Astrocyte (in vitro differentiated cells and primary cell): ENCODE data around the gene IFNA13. TPM values are rescaled to one million over a fixed set of nuclear protein-coding genes. Genes with fewer than 3 reads are reported as not detected.

Experiments used
- DNase-seq: peaks from one replicate; pipeline ENCODE4 v3.0.0-alpha.2; 2010; ENCODE audit warnings: low read depth
- FAIRE-seq: peaks from 2 replicates; lab custom pipeline; 2011; peaks lifted over from hg19 to GRCh38; lab: Jason Lieb, UNC
- H2AFZ ChIP-seq: 2 replicates; pipeline ENCODE4 v1.6.0; 2012; ENCODE audit warnings: low read depth, low read length, inconsistent platforms
- H3K27ac ChIP-seq: 2 replicates; pipeline ENCODE4 v1.5.1; 2011; ENCODE audit warnings: low read depth, low read length, inconsistent platforms
- H3K27me3 ChIP-seq: 2 replicates; pipeline ENCODE4 v1.6.0; 2011; ENCODE audit warnings: low read length, inconsistent platforms; ENCODE audit not compliant: insufficient read depth
- H3K36me3 ChIP-seq: 2 replicates; pipeline ENCODE4 v1.5.1; 2011; ENCODE audit warnings: low read length, inconsistent platforms; ENCODE audit not compliant: insufficient read depth
- H3K4me1 ChIP-seq: 2 replicates; pipeline ENCODE4 v1.5.1; 2011; ENCODE audit warnings: low read length, inconsistent platforms; ENCODE audit not compliant: insufficient read depth
- H3K4me2 ChIP-seq: 2 replicates; pipeline ENCODE4 v1.6.0; 2012; ENCODE audit warnings: low read length, inconsistent platforms
- H3K4me3 ChIP-seq: 2 replicates; pipeline ENCODE4 v1.5.1; 2011; ENCODE audit warnings: low read depth, mild to moderate bottlenecking, low read length, inconsistent platforms; ENCODE audit not compliant: insufficient read depth
- H3K79me2 ChIP-seq: 2 replicates; pipeline ENCODE4 v1.6.0; 2012; ENCODE audit warnings: mild to moderate bottlenecking, low read length, inconsistent platforms; ENCODE audit not compliant: insufficient read depth
- H3K9ac ChIP-seq: 2 replicates; pipeline ENCODE4 v1.6.0; 2012; ENCODE audit warnings: mild to moderate bottlenecking, low read length, inconsistent platforms
- H3K9me3 ChIP-seq: 2 replicates; pipeline ENCODE4 v1.5.1; 2012; ENCODE audit warnings: low read depth, mild to moderate bottlenecking, low read length, inconsistent platforms; ENCODE audit not compliant: insufficient read depth
- H4K20me1 ChIP-seq: 2 replicates; pipeline ENCODE4 v1.6.0; 2012; ENCODE audit warnings: low read length, inconsistent platforms; ENCODE audit not compliant: insufficient read depth
- H3K27ac Mint-ChIP-seq: one replicate; pipeline ENCODE4 v1.8.0; 2021; ENCODE audit warnings: mild to moderate bottlenecking, mixed read lengths; ENCODE audit not compliant: unreplicated experiment
- H3K27me3 Mint-ChIP-seq: one replicate; pipeline ENCODE4 v1.8.0; 2021; ENCODE audit warnings: low read depth, mixed read lengths; ENCODE audit not compliant: unreplicated experiment
- H3K36me3 Mint-ChIP-seq: one replicate; pipeline ENCODE4 v1.8.0; 2021; ENCODE audit warnings: low read depth, mixed read lengths; ENCODE audit not compliant: unreplicated experiment
- H3K4me1 Mint-ChIP-seq: one replicate; pipeline ENCODE4 v1.8.0; 2021; ENCODE audit warnings: low read depth, mixed read lengths; ENCODE audit not compliant: unreplicated experiment
- H3K4me3 Mint-ChIP-seq: one replicate; pipeline ENCODE4 v1.8.0; 2021; ENCODE audit warnings: mild to moderate bottlenecking, moderate library complexity, mixed read lengths; ENCODE audit not compliant: unreplicated experiment
- H3K9me3 Mint-ChIP-seq: one replicate; pipeline ENCODE4 v1.8.0; 2021; ENCODE audit warnings: mild to moderate bottlenecking, mixed read lengths; ENCODE audit not compliant: unreplicated experiment
- CTCF ChIP-seq: IDR thresholded peaks from 2 replicates; pipeline ENCODE4 v1.5.1; 2011; ENCODE audit warnings: low read depth, mild to moderate bottlenecking, inconsistent platforms, low read length, moderate library complexity; ENCODE audit not compliant: insufficient read depth
- EZH2 ChIP-seq: IDR thresholded peaks from 2 replicates; pipeline ENCODE4 v1.6.1; 2012; ENCODE audit warnings: mild to moderate bottlenecking, low read length, inconsistent platforms; ENCODE audit not compliant: insufficient read depth
- total RNA-seq: library from RNA; stranded (reverse); gene quantifications from 2 replicates; pipeline ENCODE4 v1.2.1, GENCODE V29; 2021

IFNA13 gene
- total RNA-seq, 1 donor from 2014 or later = not detected

GRCh38 chr9:21414220-21414940 lies 46.5 kb upstream of the IFNA13 start:
- Histone ChIP-seq H3K4me1 (peaks cover 3% of the 10 kb centered on the region), H3K4me2 (no peak overlapping the region), H3K79me2 (no peaks in the 10 kb centered on the region), H4K20me1 (no peaks in the 10 kb centered on the region), H3K27ac (no peak overlapping the region), H3K4me3 (no peak overlapping the region), H3K9ac (no peak overlapping the region), H3K36me3 (no peaks in the 10 kb centered on the region), H3K27me3 (no peaks in the 10 kb centered on the region), H3K9me3 (no peaks in the 10 kb centered on the region), H2AFZ (no peak overlapping the region)
- TF ChIP-seq EZH2 (no peak), CTCF (no peak)
- no peaks in the 10 kb centered on the region for H3K4me1 Mint-ChIP-seq
- no peaks in the 10 kb centered on the region for H3K36me3 Mint-ChIP-seq
- H3K4me3 Mint-ChIP-seq = no peak overlapping the region
- no peak overlapping the region for H3K27ac Mint-ChIP-seq
- no peaks in the 10 kb centered on the region for H3K9me3 Mint-ChIP-seq
- FAIRE-seq (no peak), DNase-seq (no peak)
- no peaks in the 10 kb centered on the region for H3K27me3 Mint-ChIP-seq

GRCh38 chr9:21413624-21414023 lies 45.8 kb upstream of the IFNA13 start:
- Mint-ChIP-seq H3K4me3 (no peak overlapping the region), H3K36me3 (no peaks in the 10 kb centered on the region), H3K27ac (no peak overlapping the region), H3K27me3 (no peaks in the 10 kb centered on the region), H3K9me3 (no peaks in the 10 kb centered on the region), H3K4me1 (no peaks in the 10 kb centered on the region)
- Histone ChIP-seq H3K4me1 (no peaks in the 10 kb centered on the region), H3K36me3 (no peaks in the 10 kb centered on the region), H3K9me3 (no peaks in the 10 kb centered on the region), H3K4me3 (no peak overlapping the region), H3K79me2 (no peaks in the 10 kb centered on the region), H3K4me2 (no peak overlapping the region), H4K20me1 (no peaks in the 10 kb centered on the region), H3K9ac (no peak overlapping the region), H2AFZ (no peak overlapping the region), H3K27ac (no peak overlapping the region), H3K27me3 (no peaks in the 10 kb centered on the region)
- TF ChIP-seq EZH2 = no peak
- FAIRE-seq = no peak
- no peak for DNase-seq

DNA sequence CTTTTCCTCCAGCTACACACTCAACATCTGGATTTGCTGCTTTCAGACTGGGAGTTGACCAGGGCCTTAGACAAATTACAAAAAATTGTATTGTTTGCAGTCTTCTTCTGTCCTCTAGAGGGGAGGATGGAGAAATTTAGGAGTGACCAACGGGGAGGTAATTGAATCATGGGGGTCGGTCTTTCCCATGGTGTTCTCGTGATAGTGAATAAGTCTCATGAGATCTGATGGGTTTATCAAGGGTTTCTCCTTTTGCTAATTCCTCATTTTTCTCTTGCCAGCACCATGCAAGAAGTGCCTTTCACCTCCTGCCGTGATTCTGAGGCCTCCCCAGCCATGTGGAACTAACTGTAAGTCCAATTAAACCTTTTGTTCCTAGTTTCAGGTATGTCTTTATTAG lies 45.3 kb upstream of the IFNA13 start:
- no peak overlapping the region for H3K4me3 Mint-ChIP-seq
- no peaks in the 10 kb centered on the region for H4K20me1 ChIP-seq
- no peak overlapping the region for H3K27ac Mint-ChIP-seq

More for the DNA sequence above, 45.3 kb upstream of the IFNA13 start:
- Histone ChIP-seq H2AFZ (no peak overlapping the region), H3K27ac (no peak overlapping the region), H3K27me3 (no peaks in the 10 kb centered on the region), H3K4me1 (no peaks in the 10 kb centered on the region), H3K9ac (no peak overlapping the region), H3K36me3 (no peaks in the 10 kb centered on the region), H3K9me3 (no peaks in the 10 kb centered on the region), H3K4me2 (no peak overlapping the region), H3K4me3 (no peak overlapping the region), H3K79me2 (no peaks in the 10 kb centered on the region)
- no peak for DNase-seq
- TF ChIP-seq CTCF (no peak), EZH2 (no peak)
- no peaks in the 10 kb centered on the region for H3K36me3 Mint-ChIP-seq
- H3K4me1 Mint-ChIP-seq = no peaks in the 10 kb centered on the region
- H3K9me3 Mint-ChIP-seq = no peaks in the 10 kb centered on the region
- FAIRE-seq = no peak
- no peaks in the 10 kb centered on the region for H3K27me3 Mint-ChIP-seq
